ENCODE measurements around the gene ANKS3. TPM values are rescaled to one million over a fixed set of nuclear protein-coding genes. Genes with fewer than 3 reads are reported as not detected.

ANKS3 gene
- total RNA-seq, 2 donors from 2014 or later: 29.8 to 41.8 TPM

- Histone ChIP-seq H3K4me1 (ENCODE audit: control insufficient read depth in 1 of 2, low read depth in 2 of 2) (peaks cover 0 to 13% of the 10 kb centered on the region in 2 donors), H3K27ac (no peak overlapping the region), H3K4me3 (no peak overlapping the region), H3K36me3 (peaks cover 20% of the 10 kb centered on the region), H3K9me3 (no peaks in the 10 kb centered on the region), H3K27me3 (replicated peaks; ENCODE audit: insufficient read depth) (no peaks in the 10 kb centered on the region)
- no peak for DNase-seq (ENCODE audit: low spot score)
- ATAC-seq (ENCODE audit: insufficient number of reproducible peaks, low FRiP score, low read depth): no peak
- TF ChIP-seq CTCF (IDR thresholded peaks at IDR 0.05): no peak
These were observed 70.2 kb downstream of the ANKS3 start for GRCh38 chr16:4663777-4664465.

DNA sequence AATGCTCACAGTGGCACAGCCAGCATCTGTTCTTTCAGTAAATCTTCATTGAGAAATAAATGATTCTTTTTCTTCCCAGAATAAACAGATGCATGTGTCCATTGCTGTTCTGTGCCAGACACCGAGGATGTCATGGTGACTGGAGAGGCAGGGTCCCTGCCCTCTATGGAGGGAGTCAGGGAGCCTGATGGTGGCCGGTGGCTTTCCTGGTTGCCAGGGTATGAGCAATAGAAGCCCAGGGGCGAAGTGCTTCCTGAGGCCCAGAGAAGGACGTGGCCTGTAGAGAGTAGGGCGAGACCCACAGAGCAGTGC is 70.7 kb downstream of the ANKS3 start:
- H3K27ac ChIP-seq: no peak overlapping the region
- no peak for TF ChIP-seq CTCF (IDR thresholded peaks at IDR 0.05)
- H3K4me3 ChIP-seq: no peak overlapping the region
- no peaks in the 10 kb centered on the region for H3K9me3 ChIP-seq
- H3K27me3 ChIP-seq (replicated peaks; ENCODE audit: insufficient read depth): no peaks in the 10 kb centered on the region
- DNase-seq (ENCODE audit: low spot score) (no peak), ATAC-seq (ENCODE audit: insufficient number of reproducible peaks, low FRiP score, low read depth) (no peak)
- peaks cover 0 to 13% of the 10 kb centered on the region in 2 donors for H3K4me1 ChIP-seq (ENCODE audit: control insufficient read depth in 1 of 2, low read depth in 2 of 2)
- H3K36me3 ChIP-seq: peaks cover 25% of the 10 kb centered on the region

- H3K27me3 ChIP-seq (replicated peaks; ENCODE audit: insufficient read depth): no peaks in the 10 kb centered on the region
- DNase-seq (ENCODE audit: low spot score) (no peak), ATAC-seq (ENCODE audit: insufficient number of reproducible peaks, low FRiP score, low read depth) (no peak)
- H3K4me1 ChIP-seq (ENCODE audit: control insufficient read depth in 1 of 2, low read depth in 2 of 2): peaks cover 0 to 13% of the 10 kb centered on the region in 2 donors
- no peak overlapping the region for H3K4me3 ChIP-seq
- TF ChIP-seq CTCF (IDR thresholded peaks at IDR 0.05): no peak
- H3K27ac ChIP-seq: no peak overlapping the region
- no peaks in the 10 kb centered on the region for H3K9me3 ChIP-seq
- H3K36me3 ChIP-seq: peaks cover 38% of the 10 kb centered on the region
These were observed 72.4 kb downstream of the ANKS3 start for GRCh38 chr16:4661661-4662060.

DNA sequence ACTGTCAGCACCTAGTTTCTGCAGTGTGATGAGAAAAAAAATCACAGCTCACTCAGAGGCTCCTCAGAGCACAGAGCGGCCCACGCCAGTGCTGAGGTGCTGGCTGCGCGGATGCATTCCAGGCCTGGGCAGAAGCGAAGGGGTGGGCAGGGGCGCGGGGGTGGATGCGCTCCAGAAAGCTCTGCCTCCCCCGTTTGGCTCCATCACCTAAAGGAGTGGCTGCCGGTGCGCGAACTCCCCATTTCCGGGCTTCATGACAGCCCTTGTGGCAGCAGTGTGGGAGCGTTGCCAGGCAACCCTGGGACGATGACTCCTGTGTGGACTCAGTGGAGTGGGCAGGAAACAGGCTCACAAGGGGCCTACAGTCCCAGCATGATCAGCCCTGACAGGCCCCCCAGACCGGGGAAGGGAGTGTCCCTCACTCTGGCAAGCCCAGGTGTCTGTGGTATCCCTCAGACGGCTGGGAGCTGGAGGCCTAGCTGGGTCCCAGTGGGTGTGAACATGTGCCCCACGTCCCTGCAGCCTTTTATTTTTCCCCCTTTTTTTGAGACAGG is 73.5 kb downstream of the ANKS3 start:
- ATAC-seq (ENCODE audit: insufficient number of reproducible peaks, low FRiP score, low read depth) (no peak), DNase-seq (ENCODE audit: low spot score) (no peak)
- Histone ChIP-seq H3K27me3 (replicated peaks; ENCODE audit: insufficient read depth) (no peaks in the 10 kb centered on the region), H3K9me3 (no peaks in the 10 kb centered on the region), H3K4me3 (no peak overlapping the region), H3K36me3 (peaks cover 38% of the 10 kb centered on the region), H3K4me1 (ENCODE audit: control insufficient read depth in 1 of 2, low read depth in 2 of 2) (peaks cover 0 to 13% of the 10 kb centered on the region in 2 donors), H3K27ac (no peak overlapping the region)
- no peak for TF ChIP-seq CTCF (IDR thresholded peaks at IDR 0.05)

- H3K36me3 ChIP-seq: peaks cover 32% of the 10 kb centered on the region
- H3K27me3 ChIP-seq (replicated peaks; ENCODE audit: insufficient read depth): no peaks in the 10 kb centered on the region
- H3K9me3 ChIP-seq: no peaks in the 10 kb centered on the region
- ATAC-seq (ENCODE audit: insufficient number of reproducible peaks, low FRiP score, low read depth) (no peak), DNase-seq (ENCODE audit: low spot score) (no peak)
- TF ChIP-seq CTCF (IDR thresholded peaks at IDR 0.05): no peak
- H3K4me3 ChIP-seq: no peak overlapping the region
- peaks cover 0 to 13% of the 10 kb centered on the region in 2 donors for H3K4me1 ChIP-seq (ENCODE audit: control insufficient read depth in 1 of 2, low read depth in 2 of 2)
- no peak overlapping the region for H3K27ac ChIP-seq
These were observed 74.4 kb downstream of the ANKS3 start for GRCh38 chr16:4659363-4660353.

Measured in thoracic aorta (tissue), 2 donors.